Measurements from ENCODE around the gene SMIM28. TPM values are rescaled to one million over a fixed set of nuclear protein-coding genes. Genes with fewer than 3 reads are reported as not detected.

The SMIM28 gene
- total RNA-seq, 1 donor from 2014 or later: not detected

GRCh38 chr6:138405816-138406413 lies 28.2 kb downstream of the SMIM28 start:
- DNase-seq (ENCODE audit: low read depth): no peak

GRCh38 chr6:138406443-138406842 lies 28.7 kb downstream of the SMIM28 start:
- DNase-seq (ENCODE audit: low read depth): no peak

DNA sequence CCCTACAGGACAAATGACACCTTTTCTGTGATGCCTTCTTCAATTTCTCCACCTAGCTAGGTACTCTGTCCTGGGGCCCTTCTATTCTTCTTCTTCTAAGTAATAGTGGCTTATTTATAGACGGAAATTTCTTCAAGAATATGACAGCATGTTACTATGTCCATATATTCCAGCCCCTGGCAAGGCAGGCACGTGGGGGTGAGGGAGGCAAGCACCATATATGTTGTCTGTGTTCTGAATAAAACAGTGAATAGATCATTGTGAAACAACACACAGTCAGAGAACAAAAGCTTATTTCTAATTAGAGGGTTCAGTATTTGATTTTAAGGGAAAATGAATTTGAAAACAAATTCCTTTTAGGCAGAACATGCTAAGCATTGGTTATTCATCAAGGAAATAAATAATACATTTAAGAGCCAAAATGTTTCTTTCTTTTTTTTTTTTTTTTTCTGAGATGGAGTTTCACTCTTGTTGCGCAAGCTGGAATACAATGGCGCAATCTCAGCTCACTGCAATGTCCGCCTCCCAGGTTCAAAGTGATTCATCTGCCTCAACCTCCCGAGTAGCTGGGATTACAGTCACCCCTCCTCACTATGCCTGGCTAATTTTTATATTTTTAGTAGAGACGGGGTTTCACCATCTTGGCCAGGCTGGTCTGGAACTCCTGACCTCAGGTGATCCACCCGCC lies 32.5 kb downstream of the SMIM28 start:
- peak; percentile 64 for DNase-seq (ENCODE audit: low read depth)

- DNase-seq (ENCODE audit: low read depth): peak; percentile 63
Observed at GRCh38 chr6:138410972-138411880, 33.5 kb downstream of the SMIM28 start.

- no peak for DNase-seq (ENCODE audit: low read depth)
Observed at GRCh38 chr6:138415125-138415524, 37.4 kb downstream of the SMIM28 start.

- no peak for DNase-seq (ENCODE audit: low read depth)
Observed at GRCh38 chr6:138416206-138416605, 38.5 kb downstream of the SMIM28 start.

DNA sequence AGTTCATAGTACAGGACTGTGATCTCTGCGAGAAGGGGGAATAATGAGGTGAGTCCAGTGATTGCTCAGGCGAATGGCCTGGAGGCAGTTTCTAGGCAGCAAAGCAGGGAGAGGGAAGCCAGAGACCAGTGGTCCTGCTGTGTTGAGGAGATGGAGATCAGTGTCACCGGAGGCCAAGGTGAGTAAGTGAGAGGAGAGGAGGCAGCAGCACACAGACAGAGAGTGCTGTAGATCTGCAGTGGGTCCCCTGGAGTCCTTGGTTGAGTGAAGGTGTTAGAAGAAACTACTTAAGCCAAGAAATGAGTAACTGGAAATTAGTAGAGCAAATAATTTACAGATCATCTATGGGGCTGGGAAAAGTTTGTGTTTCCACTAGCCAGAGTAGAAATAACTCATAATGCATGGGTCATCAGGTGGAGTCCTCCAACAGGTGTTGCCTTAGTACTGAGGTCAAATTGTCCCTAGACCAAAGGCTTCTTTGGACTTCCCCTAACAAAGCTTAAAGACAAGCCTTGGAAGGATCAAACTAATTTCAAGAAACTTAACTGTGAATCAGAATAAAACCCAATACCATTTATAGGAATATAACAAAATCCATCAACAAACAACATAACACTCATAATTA lies 39.9 kb downstream of the SMIM28 start:
- peak; percentile 50 for DNase-seq (ENCODE audit: low read depth)

DNA sequence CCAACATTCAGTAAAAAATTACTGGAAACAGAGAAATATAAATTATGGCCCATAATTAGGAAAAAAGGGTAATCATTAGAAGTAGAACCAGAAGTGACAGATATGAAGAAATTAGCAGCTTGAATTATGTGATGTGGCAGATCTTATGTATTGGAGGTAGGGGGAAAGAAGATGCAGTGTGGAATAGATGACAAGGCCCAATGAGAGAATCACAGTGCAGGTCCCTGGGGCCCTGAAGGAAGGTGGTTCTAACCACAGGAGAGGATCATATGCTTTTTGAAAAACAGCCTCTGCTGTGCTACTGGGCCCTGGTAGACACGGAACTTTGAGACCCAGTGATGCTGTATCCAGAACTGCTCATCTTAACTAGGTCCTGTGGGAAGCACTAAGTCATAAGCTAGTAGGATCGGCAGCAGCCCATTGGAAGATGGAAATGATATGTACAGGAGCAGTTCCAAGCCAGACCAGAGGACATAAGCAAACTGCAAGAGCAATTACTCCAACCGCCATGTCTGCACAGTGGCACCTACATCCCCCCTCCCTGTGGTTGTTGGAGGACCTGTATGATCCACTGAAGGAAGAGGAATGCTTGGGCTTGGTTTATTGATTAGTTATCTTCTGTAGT lies 40.5 kb downstream of the SMIM28 start:
- no peak for DNase-seq (ENCODE audit: low read depth)

- no peak for DNase-seq (ENCODE audit: low read depth)
Observed at GRCh38 chr6:138419766-138420165, 42.1 kb downstream of the SMIM28 start.

DNA sequence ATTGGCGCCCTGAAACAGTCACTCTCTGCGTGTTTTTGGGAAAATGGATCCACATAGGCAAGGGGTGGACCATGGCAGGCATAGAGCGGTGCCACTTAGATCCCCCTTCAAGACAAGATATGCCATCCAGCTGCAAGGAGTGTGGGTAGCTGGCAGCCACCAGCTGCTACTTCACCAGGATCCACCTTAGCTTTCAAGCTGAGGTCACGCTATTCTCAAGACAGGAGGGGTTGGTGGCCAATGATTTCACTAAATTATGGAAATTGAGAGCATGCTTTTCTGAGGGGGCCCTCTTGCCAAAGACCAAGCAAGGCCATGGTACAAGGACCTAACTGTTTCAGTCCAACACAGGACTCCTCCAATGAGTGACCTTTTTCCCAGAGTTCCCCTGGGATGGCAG lies 42.7 kb downstream of the SMIM28 start:
- DNase-seq (ENCODE audit: low read depth): no peak

DNA sequence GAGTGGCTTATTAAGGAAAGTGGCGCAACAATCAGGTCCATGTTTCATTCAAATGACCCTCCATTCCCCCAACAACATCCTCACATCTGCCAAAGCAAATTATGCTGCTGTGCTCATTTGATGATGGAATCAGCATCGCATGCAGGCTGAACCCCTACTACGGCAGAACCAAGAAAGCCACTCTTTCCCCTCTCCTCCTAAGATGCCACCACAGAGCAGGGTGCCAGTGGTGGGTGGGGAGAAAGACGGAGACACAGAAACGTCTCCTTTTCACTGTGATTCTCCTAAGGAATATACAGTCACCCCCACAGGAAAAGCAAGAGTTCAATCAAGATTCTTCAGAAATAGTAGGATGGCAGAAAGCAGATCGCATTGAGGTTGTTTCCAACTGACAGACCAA lies 43.4 kb downstream of the SMIM28 start:
- DNase-seq (ENCODE audit: low read depth): no peak

DNA sequence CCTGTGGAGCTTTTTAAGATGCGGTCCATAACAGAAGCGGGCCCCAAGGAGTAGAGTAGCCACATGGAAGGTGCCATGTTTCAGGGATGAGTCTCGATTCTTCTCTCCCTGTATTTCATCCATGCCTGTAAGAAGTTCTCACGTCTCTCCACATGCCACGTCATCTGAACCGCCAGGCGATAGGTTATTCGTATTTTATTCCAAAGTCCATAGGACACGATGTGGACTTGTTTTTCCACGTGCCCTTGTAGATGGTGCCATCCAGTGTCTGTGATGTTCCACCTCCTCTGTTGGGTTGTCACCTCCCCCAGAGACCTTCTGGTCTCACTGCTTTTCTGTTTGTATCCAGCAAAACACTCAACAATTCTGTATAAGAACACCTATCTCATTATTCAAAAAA lies 43.9 kb downstream of the SMIM28 start:
- DNase-seq (ENCODE audit: low read depth): no peak

GRCh38 chr6:138422861-138423260 lies 45.2 kb downstream of the SMIM28 start:
- DNase-seq (ENCODE audit: low read depth): no peak

DNA sequence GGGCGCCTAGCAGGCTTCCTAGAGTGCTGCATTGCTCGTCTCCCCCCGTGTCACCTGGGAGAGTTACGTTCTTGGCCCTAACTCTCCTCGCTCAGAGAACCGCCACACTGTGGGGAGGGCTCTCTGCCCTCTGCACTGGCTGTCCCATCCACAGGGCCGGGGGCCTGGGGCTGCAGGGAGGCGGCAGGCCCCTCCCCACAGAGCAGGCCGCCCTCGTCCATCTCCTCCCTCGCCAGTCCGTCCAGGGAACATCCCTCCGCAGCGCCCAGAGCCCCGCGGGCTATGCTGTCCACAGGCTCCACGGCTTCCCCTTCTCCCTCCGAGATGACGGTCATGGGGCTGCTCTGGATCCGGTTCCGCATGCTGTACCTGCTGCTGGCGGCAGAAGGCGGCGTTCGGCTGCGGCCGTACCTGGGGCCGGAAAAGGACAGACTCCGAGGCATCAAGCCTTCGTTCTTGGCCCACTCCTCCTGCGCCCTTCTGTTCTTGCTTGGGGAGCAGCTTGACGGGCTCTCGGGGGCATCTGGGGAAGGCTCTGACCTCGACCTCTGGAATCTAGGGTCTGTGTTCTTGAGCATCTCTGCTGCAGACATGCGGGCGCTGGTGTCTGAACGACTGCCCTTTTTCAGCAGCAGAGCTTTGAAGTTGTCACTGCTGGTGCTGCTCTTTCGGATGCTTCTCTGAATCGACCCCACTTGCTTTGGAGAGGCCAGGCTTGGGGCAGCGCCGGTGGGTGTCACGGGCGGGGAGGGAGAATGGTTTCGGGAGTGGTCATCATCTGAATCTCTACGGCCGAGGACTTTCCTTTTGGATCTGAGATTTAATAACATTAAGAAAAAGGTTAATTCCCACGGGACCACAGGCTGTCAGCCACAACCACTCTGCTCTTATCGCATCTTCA lies 46.5 kb downstream of the SMIM28 start:
- DNase-seq (ENCODE audit: low read depth): no peak

GRCh38 chr6:138425256-138425655 lies 47.6 kb downstream of the SMIM28 start:
- peak; percentile 73 for DNase-seq (ENCODE audit: low read depth)

DNA sequence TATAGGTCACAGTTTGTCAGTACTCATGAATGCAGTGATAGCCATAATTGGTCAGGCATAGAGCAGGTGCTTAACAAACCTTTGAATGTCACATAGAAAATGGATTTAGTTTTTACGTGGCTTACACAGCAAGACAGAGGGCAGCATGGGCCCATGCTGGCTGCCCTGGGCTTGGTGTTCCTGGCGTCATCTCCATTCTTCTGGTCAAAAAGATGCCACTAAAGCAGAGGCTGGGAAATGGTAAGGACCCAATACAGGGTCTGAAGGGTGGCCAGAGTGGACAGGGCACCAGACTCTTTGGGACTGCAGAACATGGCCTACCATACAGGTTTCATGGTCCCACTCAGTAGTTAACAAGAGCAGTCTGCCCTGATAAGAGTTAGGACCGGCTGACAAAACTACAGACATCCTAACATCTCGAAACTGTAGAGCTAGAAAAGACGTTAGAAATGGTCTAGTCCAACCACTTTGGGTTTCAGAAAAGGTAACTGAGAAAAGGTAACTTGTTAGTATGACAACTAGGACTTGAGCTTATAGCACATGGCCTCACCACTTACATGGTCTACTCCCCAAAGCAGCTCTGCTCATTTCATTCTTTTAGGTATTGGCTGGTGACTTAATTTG lies 48.9 kb downstream of the SMIM28 start:
- no peak for DNase-seq (ENCODE audit: low read depth)

- no peak for DNase-seq (ENCODE audit: low read depth)
Observed at GRCh38 chr6:138427701-138428100, 50.0 kb downstream of the SMIM28 start.

DNA sequence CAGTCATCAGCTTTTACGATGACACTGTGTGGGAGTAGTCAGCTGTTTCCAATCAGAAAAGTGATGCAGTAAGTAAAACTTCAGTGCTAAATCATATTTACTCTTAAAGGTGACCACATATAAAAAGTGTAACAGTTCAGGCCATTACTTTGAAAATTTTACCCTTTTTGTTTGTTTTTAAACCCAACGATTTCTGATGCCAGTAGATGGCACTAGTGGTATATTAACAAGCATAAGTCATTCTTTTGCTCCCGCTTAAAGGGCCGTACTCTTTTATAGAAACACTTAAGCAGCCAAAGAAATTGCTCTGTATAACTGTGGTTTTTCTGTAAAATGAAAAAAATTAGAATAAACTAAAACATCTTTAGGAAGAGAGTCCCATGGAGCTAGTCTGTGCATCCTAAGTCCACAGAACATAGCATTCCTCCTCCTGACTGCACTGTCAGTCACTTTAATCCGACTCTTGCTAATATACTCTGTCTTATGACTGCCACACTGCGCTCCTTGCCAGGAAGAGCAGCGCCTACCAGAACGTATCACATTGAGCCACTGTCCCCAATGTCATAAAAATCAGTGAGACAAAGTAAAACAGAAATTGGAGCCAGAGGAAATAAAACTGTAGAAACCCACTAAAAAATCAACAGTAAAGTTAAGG lies 51.4 kb downstream of the SMIM28 start:
- peak; percentile 73 for DNase-seq (ENCODE audit: low read depth)

- no peak for DNase-seq (ENCODE audit: low read depth)
Observed at GRCh38 chr6:138429761-138430160, 52.1 kb downstream of the SMIM28 start.
